ENCODE results near the gene LDB3. TPM values are rescaled to one million over a fixed set of nuclear protein-coding genes. Genes with fewer than 3 reads are reported as not detected.

The LDB3 gene
- total and polyA plus RNA-seq, 2 donors (not counting 1 experiment from before 2014, with no cell fraction given): under 0.01 to 0.20 TPM

DNA sequence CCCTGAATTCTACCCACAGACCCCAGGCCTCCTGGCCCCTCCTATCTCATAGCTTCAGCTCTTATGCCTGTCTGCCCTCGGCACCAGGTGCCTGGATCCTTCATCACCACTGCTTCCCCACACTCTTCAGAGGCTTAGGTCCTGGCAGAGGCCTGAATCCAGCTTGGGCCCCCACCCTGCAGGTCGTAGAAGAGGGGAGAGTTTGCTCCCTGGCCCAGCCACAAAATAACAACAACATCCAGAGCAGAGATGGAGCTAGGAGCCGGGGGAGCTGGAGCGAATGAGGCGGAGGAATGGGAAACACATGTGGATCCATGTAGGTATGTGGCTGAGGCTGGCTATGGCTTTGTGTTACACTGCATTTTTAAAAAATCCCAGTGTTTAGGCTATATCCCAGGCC, 21.8 kb upstream of the LDB3 start:
- Histone ChIP-seq H2AFZ (ENCODE audit: low read length) (no peak overlapping the region), H3K9ac (ENCODE audit: insufficient read depth, low read length) (no peak overlapping the region), H3K4me1 (ENCODE audit: control insufficient read depth, extremely low read depth, insufficient read depth, low read length) (no peaks in the 10 kb centered on the region), H3K36me3 (ENCODE audit: control insufficient read depth, insufficient read depth, low read length) (no peaks in the 10 kb centered on the region), H3K79me2 (ENCODE audit: control insufficient read depth, insufficient read depth, low read length) (no peaks in the 10 kb centered on the region), H3K4me2 (ENCODE audit: extremely low read depth, insufficient read depth, low read length) (no peak overlapping the region), H3K4me3 (replicated peaks in 1 of 4; ENCODE audit: control extremely low read depth in 1 of 4, insufficient read depth in 1 of 4, low read depth in 3 of 4, low read length in 4 of 4) (no peak overlapping the region), H3K27ac (ENCODE audit: insufficient read depth, low read length) (no peak overlapping the region), H3K9me3 (ENCODE audit: control insufficient read depth, insufficient read depth, low read depth, low read length) (no peaks in the 10 kb centered on the region), H4K20me1 (ENCODE audit: control insufficient read depth, extremely low read depth, insufficient read depth, low read length) (no peaks in the 10 kb centered on the region), H3K27me3 (ENCODE audit: control insufficient read depth, insufficient read depth, low read length) (no peaks in the 10 kb centered on the region)
- no peak for DNase-seq (ENCODE audit: low read depth in 2 of 2)
- TF ChIP-seq EZH2 (IDR thresholded peaks at IDR 0.05; ENCODE audit: low read length, missing control alignments): no peak
- TF ChIP-seq, protein P1, sequence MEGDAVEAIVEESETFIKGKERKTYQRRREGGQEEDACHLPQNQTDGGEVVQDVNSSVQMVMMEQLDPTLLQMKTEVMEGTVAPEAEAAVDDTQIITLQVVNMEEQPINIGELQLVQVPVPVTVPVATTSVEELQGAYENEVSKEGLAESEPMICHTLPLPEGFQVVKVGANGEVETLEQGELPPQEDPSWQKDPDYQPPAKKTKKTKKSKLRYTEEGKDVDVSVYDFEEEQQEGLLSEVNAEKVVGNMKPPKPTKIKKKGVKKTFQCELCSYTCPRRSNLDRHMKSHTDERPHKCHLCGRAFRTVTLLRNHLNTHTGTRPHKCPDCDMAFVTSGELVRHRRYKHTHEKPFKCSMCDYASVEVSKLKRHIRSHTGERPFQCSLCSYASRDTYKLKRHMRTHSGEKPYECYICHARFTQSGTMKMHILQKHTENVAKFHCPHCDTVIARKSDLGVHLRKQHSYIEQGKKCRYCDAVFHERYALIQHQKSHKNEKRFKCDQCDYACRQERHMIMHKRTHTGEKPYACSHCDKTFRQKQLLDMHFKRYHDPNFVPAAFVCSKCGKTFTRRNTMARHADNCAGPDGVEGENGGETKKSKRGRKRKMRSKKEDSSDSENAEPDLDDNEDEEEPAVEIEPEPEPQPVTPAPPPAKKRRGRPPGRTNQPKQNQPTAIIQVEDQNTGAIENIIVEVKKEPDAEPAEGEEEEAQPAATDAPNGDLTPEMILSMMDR (conservative IDR thresholded peaks at IDR 0.05 in 1 of 2, IDR thresholded peaks at IDR 0.05 in 1 of 2; ENCODE audit: low read depth in 1 of 2, low read length in 2 of 2): no peak

- Histone ChIP-seq H3K9me3 (ENCODE audit: control insufficient read depth, insufficient read depth, low read depth, low read length) (no peaks in the 10 kb centered on the region), H3K4me1 (ENCODE audit: control insufficient read depth, extremely low read depth, insufficient read depth, low read length) (no peaks in the 10 kb centered on the region), H2AFZ (ENCODE audit: low read length) (no peak overlapping the region), H3K9ac (ENCODE audit: insufficient read depth, low read length) (no peak overlapping the region), H3K36me3 (ENCODE audit: control insufficient read depth, insufficient read depth, low read length) (no peaks in the 10 kb centered on the region), H3K4me2 (ENCODE audit: extremely low read depth, insufficient read depth, low read length) (no peak overlapping the region), H4K20me1 (ENCODE audit: control insufficient read depth, extremely low read depth, insufficient read depth, low read length) (no peaks in the 10 kb centered on the region), H3K4me3 (replicated peaks in 1 of 4; ENCODE audit: control extremely low read depth in 1 of 4, insufficient read depth in 1 of 4, low read depth in 3 of 4, low read length in 4 of 4) (no peak overlapping the region), H3K79me2 (ENCODE audit: control insufficient read depth, insufficient read depth, low read length) (no peaks in the 10 kb centered on the region), H3K27ac (ENCODE audit: insufficient read depth, low read length) (no peak overlapping the region), H3K27me3 (ENCODE audit: control insufficient read depth, insufficient read depth, low read length) (no peaks in the 10 kb centered on the region)
- TF ChIP-seq EZH2 (IDR thresholded peaks at IDR 0.05; ENCODE audit: low read length, missing control alignments): no peak
- TF ChIP-seq, protein P1 (conservative IDR thresholded peaks at IDR 0.05 in 1 of 2, IDR thresholded peaks at IDR 0.05 in 1 of 2; ENCODE audit: low read depth in 1 of 2, low read length in 2 of 2): no peak
- no peak for DNase-seq (ENCODE audit: low read depth in 2 of 2)
Observed at GRCh38 chr10:86646933-86647332, 21.4 kb upstream of the LDB3 start.

DNA sequence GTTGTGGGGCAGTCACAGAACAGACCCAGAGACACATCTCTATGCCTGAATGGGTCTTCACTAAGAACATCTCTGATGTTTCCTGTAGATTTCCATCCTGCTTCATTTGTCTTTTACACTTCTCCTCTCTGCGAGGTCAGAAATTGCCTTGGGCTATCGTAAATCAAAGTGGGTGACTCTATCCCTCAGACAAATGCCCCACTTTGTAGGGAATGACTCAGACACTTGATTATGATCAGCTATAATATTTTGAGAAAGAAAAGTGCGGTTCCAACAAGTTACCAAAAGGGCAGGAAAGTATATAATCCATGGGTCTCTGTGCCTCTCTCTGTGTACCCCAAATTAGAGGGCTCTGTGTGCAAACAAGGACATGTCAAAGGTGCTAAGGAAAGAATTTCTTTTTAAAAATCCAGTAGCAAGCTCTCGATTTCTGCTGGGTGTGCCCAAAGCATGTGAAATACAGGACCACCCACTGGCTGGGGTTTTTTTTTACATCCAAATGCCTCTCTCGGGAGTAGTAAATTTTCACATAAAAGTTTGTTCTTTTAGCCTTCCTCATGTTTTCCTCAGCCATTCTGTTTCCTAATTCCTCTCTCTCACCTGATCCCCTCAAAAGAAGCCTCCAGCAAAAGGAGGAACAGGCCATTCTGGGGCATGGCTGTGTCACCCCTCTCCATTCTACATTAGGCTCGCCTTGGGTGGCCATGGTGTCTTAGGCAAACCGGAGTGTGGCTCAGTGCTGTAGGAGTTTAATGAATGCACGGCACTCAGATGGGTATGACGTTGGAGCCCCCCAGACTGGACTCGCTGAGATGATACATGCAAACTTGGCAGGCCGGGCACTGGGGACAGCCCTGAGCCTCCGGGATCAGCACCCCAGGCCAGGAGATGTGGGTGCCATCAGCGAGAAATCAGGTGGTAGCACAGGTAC, 20.3 kb upstream of the LDB3 start:
- no peak overlapping the region for H3K27ac ChIP-seq (ENCODE audit: insufficient read depth, low read length)

More for the DNA sequence above, 20.3 kb upstream of the LDB3 start:
- H3K4me3 ChIP-seq (replicated peaks in 1 of 4; ENCODE audit: control extremely low read depth in 1 of 4, insufficient read depth in 1 of 4, low read depth in 3 of 4, low read length in 4 of 4): no peak overlapping the region
- H3K36me3 ChIP-seq (ENCODE audit: control insufficient read depth, insufficient read depth, low read length): no peaks in the 10 kb centered on the region
- H3K4me1 ChIP-seq (ENCODE audit: control insufficient read depth, extremely low read depth, insufficient read depth, low read length): no peaks in the 10 kb centered on the region
- H3K79me2 ChIP-seq (ENCODE audit: control insufficient read depth, insufficient read depth, low read length): no peaks in the 10 kb centered on the region
- no peak overlapping the region for H3K4me2 ChIP-seq (ENCODE audit: extremely low read depth, insufficient read depth, low read length)
- H3K27me3 ChIP-seq (ENCODE audit: control insufficient read depth, insufficient read depth, low read length): no peaks in the 10 kb centered on the region
- no peaks in the 10 kb centered on the region for H4K20me1 ChIP-seq (ENCODE audit: control insufficient read depth, extremely low read depth, insufficient read depth, low read length)
- no peak overlapping the region for H3K9ac ChIP-seq (ENCODE audit: insufficient read depth, low read length)
- peak in 1 of 2 donors; percentile 39 for DNase-seq (ENCODE audit: low read depth in 2 of 2)
- H3K9me3 ChIP-seq (ENCODE audit: control insufficient read depth, insufficient read depth, low read depth, low read length): no peaks in the 10 kb centered on the region
- H2AFZ ChIP-seq (ENCODE audit: low read length): no peak overlapping the region
- TF ChIP-seq EZH2 (IDR thresholded peaks at IDR 0.05; ENCODE audit: low read length, missing control alignments): no peak
- TF ChIP-seq, protein P1 (conservative IDR thresholded peaks at IDR 0.05 in 1 of 2, IDR thresholded peaks at IDR 0.05 in 1 of 2; ENCODE audit: low read depth in 1 of 2, low read length in 2 of 2): no peak

Data from fibroblast of lung (primary cell).